ENCODE measurements around the gene LMAN2L. TPM values are rescaled to one million over a fixed set of nuclear protein-coding genes. Genes with fewer than 3 reads are reported as not detected.

Gene LMAN2L
- total RNA-seq, result 10 to 100 TPM; 10.2 to 21.2 (median 16.8) TPM

GRCh38 chr2:96739633-96740428, at the start of gene LMAN2L:
Gene LMAN2L, minus strand, starts transcription at chr2:96740064. Its CDS starts 24 bp downstream, at chr2:96740040.
- peak; percentile 67 to 85 for TF ChIP-seq EP300 (IDR thresholded peaks at IDR 0.05)
- peak in 1 of 5 experiments; percentile 48 for TF ChIP-seq CTCF (IDR thresholded peaks at IDR 0.05)
- TF ChIP-seq POLR2A (IDR thresholded peaks at IDR 0.05), result peak in 1 of 2 donors; percentile 52
- no peaks in the 10 kb centered on the region for H3K27me3 ChIP-seq
- H3K27ac ChIP-seq, result peak within 1 kb of the TSS; percentile 22 to 92 (median 76)
- DNase-seq (ENCODE audit: low spot score in 2 of 2), result peak; percentile 97 to 99
- peaks cover 0 to 16% (median 0%) of the 10 kb centered on the region in 3 donors for H3K36me3 ChIP-seq
- H3K4me3 ChIP-seq, result peak within 1 kb of the TSS; percentile 54 to 95 (median 73)
- 0% methylated on average over 43 of the region's 43 CpGs for WGBS, 2 donors
- no peaks in the 10 kb centered on the region for H3K9me3 ChIP-seq
- H3K4me1 ChIP-seq, result peaks cover 0 to 49% (median 10%) of the 10 kb centered on the region in 4 donors

- no peaks in the 10 kb centered on the region for H3K27me3 ChIP-seq
- peak overlapping the region in 2 of 4 donors; percentile 38 to 66 for H3K27ac ChIP-seq
- WGBS, 2 donors, result 74 to 82% methylated on average over 6 of the region's 6 CpGs
These were observed 49.4 kb upstream of the LMAN2L start for GRCh38 chr2:96789245-96789617.

GRCh38 chr2:96788442-96789244, 48.8 kb upstream of the LMAN2L start:
- Histone ChIP-seq H3K36me3 (no peaks in the 10 kb centered on the region), H3K4me1 (peaks cover 0 to 33% (median 7%) of the 10 kb centered on the region in 4 donors), H3K27ac (peak overlapping the region in 3 of 4 donors; percentile 38 to 66 (median 43)), H3K9me3 (no peaks in the 10 kb centered on the region), H3K4me3 (no peak overlapping the region), H3K27me3 (no peaks in the 10 kb centered on the region)
- no peak for DNase-seq (ENCODE audit: low spot score in 2 of 2)
- no peak for TF ChIP-seq CTCF (IDR thresholded peaks at IDR 0.05)
- no peak for TF ChIP-seq EP300 (IDR thresholded peaks at IDR 0.05)
- no peak for TF ChIP-seq POLR2A (IDR thresholded peaks at IDR 0.05)
- 67 to 68% methylated on average over 17 of the region's 17 CpGs for WGBS, 2 donors

More at GRCh38 chr2:96789245-96789617, 49.4 kb upstream of the LMAN2L start:
- DNase-seq (ENCODE audit: low spot score in 2 of 2), result no peak
- no peaks in the 10 kb centered on the region for H3K36me3 ChIP-seq
- H3K4me3 ChIP-seq, result no peak overlapping the region
- H3K9me3 ChIP-seq, result no peaks in the 10 kb centered on the region
- TF ChIP-seq POLR2A (IDR thresholded peaks at IDR 0.05) (no peak), CTCF (IDR thresholded peaks at IDR 0.05) (no peak), EP300 (IDR thresholded peaks at IDR 0.05) (no peak)
- peaks cover 0 to 33% (median 7%) of the 10 kb centered on the region in 4 donors for H3K4me1 ChIP-seq

GRCh38 chr2:96787411-96787810, 47.5 kb upstream of the LMAN2L start:
- TF ChIP-seq CTCF (IDR thresholded peaks at IDR 0.05), result no peak
- no peak for TF ChIP-seq EP300 (IDR thresholded peaks at IDR 0.05)
- TF ChIP-seq POLR2A (IDR thresholded peaks at IDR 0.05), result no peak
- WGBS, 2 donors, result 87 to 97% methylated on average over 3 of the region's 3 CpGs
- Histone ChIP-seq H3K9me3 (no peaks in the 10 kb centered on the region), H3K27me3 (no peaks in the 10 kb centered on the region), H3K4me1 (peaks cover 0 to 33% (median 7%) of the 10 kb centered on the region in 4 donors), H3K36me3 (no peaks in the 10 kb centered on the region), H3K4me3 (no peak overlapping the region), H3K27ac (peak overlapping the region in 1 of 4 donors; percentile 38)
- DNase-seq (ENCODE audit: low spot score in 2 of 2), result no peak
